Stimulated activated CD8-positive, alpha-beta memory T cell treated with anti-CD3 and anti-CD28 coated beads, Interleukin-15, amount 100 ng/mL, for 4 hours (primary cell): ENCODE data around the gene MRC2.

Experiments used
- DNase-seq, 2 donors: peaks; one replicate each; pipeline ENCODE4 v3.0.0-alpha.2; 2020; ENCODE audit warnings: low read depth in 2 of 2

Gene MRC2

DNA sequence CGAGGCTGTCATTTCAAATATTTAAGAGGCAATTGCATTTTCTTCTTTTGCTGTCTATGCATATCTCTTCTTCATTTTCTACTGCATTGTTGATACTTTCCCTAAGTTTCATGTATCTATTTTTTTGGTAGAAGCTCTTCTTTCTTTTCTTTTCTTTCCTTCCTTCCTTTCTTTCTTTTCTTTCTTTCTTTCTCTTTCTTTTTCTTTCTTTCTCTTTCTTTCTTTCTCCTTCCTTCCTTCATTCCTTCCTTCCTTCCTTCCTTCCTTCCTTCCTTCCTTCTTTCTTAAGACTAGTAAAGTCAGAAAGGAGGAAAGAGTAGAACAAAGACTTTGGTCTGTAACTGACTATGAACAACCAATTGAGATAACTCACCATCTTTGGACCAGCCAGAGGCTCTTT is 33.9 kb downstream of the MRC2 start:
- no peak for DNase-seq

DNA sequence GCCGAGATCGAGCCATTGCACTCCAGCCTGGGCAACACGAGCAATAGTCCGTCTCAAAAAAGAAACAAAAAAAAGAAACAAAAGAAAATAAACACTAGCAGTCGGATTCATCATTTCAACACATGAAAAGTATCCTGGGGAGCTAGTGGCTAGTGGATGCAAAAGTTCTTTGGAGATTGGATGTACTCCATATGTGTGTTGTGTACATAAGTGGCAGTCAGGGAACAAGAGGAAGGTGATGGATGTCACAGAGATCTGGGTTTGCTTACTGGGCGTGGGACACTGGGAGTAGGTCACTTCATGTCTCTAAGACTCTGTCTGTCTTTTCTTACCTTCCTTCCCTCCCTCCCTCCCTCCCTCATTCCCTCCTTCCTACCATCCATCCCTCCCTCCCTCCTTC is 35.4 kb downstream of the MRC2 start:
- DNase-seq = no peak

DNA sequence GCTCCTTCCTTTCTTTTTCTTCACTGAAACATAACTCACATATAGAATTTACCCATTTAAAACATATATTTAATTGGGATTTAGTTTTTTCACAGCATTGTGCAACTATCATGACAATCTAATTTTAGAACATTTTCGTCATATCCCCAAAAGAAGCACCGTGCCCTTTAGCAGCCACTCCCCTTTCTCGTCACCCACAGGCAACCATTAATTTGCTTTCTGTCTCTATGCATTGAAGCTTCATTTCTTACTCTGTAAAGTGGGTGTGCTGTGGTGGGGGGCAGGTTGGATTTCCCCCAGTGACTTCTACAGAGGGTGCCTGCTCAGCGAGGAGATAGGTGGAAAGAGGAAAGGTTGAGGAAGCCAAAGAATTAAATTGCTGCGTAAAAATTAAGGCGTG is 35.8 kb downstream of the MRC2 start:
- no peak for DNase-seq

DNA sequence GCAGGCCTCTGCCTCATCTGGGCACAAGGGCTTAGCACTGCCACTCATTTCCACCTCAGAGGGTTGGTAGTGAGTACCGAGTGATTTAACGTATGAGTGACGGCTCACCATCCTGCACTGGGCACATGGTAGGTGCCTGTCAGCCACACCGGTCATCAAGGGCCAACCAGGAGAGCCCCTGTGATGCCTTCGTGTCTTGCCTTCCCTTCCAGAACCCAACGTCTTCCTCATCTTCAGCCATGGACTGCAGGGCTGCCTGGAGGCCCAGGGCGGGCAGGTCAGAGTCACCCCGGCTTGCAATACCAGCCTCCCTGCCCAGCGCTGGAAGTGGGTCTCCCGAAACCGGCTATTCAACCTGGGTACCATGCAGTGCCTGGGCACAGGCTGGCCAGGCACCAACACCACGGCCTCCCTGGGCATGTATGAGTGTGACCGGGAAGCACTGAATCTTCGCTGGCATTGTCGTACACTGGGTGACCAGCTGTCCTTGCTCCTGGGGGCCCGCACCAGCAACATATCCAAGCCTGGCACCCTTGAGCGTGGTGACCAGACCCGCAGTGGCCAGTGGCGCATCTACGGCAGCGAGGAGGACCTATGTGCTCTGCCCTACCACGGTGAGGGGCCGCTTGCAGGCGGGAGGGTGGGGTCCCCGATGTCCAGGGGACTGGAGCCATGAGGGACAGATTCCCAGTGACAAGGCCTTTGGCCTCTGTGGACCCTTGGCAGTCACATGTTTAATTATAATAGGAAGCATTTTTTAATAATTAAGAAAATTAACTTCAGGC is 37.1 kb downstream of the MRC2 start:
- DNase-seq = no peak

DNA sequence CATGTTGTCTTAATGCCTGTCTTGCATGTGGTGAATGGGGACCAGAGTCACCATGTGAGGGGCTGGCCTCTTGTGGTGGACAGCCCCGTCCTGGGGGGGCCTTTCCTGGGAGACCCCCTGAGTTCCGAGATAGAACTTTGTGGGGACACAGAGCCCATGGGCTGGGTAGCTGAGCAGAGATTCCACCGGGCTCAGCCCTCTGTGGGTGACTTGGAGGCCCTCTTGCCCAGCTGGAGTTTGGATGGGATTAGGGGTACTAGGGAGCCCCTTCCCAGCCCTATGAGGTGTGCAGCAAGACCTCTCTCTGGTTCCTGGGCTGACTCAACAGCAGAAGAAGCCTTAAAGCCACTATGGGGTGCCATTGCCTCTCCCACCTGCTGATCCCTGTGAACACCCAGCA is 38.1 kb downstream of the MRC2 start:
- DNase-seq = no peak

DNA sequence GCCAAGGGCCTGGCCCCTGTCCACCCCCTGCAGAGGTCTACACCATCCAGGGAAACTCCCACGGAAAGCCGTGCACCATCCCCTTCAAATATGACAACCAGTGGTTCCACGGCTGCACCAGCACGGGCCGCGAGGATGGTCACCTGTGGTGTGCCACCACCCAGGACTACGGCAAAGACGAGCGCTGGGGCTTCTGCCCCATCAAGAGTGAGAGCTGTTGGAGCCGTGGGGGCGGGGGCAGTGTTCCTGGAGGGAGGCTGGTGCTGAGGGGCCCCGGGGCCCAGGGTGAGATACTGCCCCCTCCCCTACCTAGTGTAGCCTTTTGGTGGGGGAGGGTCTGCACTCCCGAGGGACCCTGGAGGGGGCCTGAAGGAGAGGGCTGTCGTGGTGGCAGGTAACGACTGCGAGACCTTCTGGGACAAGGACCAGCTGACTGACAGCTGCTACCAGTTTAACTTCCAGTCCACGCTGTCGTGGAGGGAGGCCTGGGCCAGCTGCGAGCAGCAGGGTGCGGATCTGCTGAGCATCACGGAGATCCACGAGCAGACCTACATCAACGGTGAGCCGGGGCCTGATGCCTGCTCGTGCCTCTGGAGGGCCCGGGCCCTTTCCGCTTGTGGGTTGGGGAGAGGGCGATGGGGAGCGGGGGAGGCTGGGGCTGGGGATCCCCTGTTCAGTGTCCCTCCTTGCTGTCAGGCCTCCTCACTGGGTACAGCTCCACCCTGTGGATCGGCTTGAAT is 38.8 kb downstream of the MRC2 start:
- DNase-seq = no peak

DNA sequence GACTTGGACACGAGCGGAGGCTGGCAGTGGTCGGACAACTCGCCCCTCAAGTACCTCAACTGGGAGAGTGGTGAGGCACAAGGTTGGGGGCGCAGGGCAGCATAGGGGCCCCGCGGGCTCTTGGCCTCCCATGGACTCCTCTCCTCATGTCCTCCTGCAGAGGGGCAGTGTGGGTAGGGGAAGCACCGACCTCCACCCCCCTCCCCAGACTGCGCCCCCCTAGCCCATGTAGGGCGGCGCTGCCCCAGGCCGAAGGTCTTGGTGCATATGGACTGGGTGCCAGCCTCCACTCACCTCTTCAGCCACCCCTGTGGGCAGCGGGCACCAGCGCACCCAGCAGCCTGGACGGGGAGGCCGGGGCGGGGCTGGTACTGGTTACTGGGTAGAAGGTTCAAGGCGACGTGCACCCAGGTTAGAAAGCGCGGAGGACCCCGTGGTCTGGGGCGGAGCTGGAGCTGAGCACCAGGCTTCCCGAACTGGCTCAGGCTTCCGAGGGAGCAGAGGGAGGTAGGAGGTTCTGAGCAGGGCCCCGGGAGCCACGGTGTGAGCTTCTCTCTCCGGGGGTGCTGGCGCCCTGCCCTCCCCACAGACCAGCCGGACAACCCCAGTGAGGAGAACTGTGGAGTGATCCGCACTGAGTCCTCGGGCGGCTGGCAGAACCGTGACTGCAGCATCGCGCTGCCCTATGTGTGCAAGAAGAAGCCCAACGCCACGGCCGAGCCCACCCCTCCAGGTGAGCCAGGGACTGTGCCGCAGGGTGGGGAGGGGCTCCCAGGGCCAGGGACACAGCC is 39.5 kb downstream of the MRC2 start:
- DNase-seq = no peak

DNA sequence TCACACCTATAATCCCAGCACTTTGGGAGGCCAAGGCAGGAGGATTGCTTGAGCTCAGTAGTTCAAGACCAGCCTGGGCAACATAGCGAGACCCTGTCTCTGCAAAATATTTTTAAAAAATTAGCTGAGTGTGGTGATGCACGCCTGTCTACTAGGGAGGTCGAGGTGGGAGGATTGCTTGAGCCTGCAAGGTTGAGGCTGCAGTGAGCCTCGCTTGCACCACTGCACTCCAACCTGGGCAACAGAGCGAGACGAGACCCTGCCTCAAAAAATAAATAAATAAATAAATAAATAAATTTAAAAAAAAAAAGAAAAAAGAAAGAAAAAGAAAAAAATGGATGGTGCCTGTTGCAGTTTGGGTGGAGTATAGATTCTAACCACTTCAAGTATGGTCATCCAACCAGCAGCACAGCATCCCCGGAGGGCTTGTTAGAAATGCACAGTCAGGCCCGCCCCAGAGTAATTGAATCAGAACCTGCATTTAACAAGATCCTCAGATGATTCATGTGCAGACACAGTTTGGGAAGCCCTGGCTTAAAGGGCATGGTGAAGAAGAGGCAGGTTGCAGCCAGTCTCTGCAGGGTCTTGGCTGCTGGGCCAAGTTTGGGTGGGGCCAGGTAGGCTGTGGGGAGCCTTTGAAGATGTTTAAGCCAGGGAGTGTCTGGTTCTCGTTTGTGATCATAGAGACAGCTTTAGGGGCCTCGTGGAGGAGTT is 40.8 kb downstream of the MRC2 start:
- no peak for DNase-seq

DNA sequence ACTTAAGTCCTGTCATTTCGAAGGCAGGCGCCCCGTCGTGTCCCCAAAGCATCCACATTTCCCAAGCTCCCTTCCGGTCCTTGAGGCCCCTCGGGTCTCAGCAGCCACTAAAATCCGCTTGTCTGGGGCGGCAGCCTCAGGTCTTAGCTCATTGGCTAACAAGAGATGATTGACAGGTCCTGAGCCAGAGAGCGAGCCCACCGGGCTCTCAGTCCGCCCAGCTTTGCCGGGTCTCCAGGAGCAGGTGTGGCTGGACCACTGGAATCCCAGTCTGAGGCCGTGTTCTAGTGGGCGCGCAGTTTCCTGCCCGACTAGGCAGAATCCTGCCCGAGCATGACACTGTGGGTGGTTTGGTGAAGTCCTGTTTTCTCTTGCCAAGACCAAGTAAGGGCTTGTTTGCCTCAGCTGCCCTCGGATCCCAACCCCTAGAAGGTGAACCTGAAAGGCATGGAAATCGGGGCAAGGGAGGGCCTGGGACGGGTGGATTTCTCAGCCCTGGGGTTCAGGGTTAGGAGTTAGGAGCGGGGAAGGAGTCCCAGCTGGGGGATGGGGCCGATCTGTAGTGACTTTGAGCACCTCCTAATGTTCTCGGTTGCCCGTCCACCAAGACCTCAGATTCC is 42.8 kb downstream of the MRC2 start:
- no peak for DNase-seq

DNA sequence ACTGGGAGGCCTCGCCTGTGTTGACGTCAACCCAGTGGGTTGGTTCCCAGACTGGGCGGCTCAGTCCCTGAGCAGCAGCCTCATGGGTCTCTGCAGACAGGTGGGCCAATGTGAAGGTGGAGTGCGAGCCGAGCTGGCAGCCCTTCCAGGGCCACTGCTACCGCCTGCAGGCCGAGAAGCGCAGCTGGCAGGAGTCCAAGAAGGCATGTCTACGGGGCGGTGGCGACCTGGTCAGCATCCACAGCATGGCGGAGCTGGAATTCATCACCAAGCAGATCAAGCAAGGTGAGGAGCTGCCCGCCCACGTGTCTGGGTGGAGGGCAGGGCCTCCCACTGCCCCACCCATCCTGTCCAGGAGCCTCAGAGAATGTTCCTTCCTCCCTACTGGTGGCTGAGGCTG is 44.1 kb downstream of the MRC2 start:
- no peak for DNase-seq

DNA sequence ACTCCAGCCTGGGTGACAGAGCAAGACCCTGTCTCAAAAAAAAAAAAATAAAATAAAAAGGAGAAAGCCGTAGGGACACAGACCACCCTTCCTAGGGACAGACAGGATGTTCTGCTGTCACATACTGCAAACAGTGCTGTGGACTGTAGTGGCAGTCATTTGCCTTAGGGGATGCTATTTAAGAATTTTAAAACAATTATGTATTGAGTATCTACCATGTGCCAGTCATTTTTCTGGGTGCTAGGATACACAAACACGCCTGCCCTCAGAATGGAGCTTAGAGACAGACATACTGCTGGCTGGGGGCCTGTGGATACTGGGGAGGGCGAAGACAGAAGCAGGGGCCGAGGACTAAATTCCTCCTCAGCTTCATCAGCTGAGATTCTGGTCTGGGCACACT is 45.5 kb downstream of the MRC2 start:
- DNase-seq = no peak

DNA sequence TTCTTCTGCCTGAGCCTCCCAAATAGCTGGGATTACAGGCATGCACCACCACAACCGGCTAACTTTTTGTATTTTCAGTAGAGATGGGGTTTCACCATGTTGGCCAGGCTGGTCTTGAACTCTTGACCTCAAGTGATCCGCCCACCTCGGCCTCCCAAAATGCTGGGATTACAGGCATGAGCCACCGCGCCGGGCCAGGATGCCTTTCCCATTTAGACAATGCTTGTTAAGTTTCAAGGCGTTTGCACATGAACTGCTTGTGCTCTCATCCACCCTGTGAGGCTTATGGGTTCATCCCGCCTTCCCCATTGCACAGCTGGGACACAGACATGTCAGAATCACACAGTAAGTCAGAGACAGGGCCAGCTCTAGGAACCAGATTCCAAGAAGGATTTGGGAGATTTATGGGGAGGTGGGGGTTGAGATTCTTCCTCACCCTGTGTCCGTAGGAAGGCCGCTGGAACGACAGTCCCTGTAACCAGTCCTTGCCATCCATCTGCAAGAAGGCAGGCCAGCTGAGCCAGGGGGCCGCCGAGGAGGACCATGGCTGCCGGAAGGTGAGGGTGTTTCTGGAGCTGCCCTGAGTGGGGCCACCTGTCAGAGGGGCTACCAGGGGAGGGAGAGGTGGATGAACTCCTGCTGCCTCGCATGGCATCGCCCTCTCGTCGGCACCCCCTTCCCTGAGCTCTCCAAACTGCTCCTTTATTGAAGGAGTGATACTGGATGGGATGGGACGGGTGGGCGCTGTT is 46.3 kb downstream of the MRC2 start:
- no peak for DNase-seq

DNA sequence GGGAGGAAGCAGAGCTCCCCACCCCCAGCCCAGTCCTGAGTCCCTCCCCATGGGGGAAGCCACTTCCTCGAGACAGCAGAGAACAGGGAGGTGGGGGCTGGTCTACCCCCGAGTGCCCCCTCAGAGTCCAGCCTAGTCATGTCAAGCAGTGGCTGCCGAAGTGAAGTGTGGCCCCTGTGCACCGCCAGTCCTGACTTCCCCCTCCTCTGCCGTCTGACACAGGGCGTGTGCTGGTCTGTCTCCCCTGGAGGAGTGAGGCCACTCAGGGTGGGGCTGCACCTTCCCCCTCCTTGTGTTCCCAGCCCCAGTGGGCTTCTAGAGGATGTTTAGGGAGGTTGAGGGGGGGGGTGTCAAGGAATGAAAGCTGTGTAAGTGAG is 46.9 kb downstream of the MRC2 start:
- DNase-seq = no peak

DNA sequence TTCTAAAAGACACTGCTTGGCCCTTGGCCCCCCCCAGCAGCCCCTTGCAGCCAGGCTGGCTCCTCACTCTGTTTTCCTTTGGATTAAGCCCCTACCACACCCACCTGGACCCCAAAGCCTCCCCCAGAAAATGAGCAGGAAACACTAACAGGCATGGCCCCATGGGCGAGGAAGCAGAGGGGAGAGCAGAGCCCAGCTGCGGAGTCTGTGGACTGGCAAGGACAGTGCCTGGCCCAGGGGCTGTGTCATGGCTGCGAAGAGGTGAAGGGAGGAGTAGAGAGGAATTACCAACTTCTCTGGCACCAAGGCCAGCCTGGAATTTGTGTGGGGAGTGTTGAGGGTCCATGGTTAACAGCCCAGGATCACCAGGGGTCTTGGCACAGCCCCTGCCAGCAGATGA is 47.4 kb downstream of the MRC2 start:
- DNase-seq = no peak

DNA sequence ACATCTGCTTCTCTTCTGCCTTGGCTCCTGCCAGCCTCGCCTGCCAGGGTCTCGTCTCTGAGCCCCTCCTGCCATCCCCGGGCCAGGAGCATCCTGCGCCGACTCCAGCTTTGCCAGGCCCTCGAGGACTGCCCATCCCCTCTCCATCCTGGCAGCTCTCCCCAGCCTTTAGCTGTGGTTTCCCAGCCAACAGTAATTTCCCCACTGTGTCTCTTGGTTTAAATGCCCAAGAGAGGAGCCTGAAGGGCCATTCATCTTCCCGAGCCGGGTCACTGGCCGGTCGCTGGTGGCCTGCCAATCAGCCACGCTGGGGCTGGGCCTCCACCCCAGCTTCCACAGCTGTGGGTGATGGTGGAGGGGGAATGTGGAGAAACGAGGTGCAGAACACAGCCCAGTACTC is 47.8 kb downstream of the MRC2 start:
- DNase-seq = no peak

DNA sequence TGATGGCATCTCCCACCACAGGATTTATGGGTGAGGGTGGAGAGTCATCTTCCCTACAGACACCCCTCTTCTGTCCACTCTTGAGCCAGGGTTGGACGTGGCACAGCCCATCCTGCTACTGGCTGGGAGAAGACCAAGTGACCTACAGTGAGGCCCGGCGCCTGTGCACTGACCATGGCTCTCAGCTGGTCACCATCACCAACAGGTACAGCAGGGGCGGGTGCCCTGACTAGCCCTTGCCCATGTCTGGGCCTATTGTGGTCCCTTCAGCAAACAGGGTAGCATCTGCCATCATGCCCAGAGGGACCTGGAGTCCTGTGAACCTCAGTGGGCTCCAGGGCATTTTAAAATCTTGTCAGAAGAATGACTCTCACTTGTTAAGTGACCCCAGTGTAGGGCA is 48.2 kb downstream of the MRC2 start:
- DNase-seq = no peak

DNA sequence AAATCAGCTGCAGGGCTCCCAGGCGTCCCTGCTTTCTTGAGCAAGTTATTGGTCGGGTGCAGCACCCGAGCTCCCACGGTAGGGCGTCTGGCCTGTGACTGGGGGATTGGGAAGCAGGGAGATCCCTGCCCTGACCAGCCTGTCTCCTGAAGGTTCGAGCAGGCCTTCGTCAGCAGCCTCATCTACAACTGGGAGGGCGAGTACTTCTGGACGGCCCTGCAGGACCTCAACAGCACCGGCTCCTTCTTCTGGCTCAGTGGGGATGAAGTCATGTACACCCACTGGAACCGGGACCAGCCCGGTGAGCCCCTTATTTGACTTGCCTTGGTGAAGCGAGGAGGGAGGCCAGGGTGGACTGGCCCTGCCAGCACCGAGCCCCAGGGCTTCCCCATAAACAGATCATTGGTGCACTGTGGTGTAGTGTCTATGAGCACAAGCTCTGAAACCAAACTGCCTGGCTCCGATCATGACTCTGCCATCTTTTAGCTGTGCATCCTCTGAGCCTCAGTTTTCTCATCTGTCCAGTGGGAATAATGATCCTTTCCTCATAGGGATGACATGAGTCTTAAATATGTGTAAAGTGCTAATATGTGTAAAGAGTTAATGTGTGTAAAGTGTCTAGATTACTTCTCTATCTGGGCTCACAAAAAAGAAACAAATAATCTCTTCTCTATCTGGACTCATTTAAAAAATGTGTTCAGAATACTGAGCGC is 48.9 kb downstream of the MRC2 start:
- no peak for DNase-seq

DNA sequence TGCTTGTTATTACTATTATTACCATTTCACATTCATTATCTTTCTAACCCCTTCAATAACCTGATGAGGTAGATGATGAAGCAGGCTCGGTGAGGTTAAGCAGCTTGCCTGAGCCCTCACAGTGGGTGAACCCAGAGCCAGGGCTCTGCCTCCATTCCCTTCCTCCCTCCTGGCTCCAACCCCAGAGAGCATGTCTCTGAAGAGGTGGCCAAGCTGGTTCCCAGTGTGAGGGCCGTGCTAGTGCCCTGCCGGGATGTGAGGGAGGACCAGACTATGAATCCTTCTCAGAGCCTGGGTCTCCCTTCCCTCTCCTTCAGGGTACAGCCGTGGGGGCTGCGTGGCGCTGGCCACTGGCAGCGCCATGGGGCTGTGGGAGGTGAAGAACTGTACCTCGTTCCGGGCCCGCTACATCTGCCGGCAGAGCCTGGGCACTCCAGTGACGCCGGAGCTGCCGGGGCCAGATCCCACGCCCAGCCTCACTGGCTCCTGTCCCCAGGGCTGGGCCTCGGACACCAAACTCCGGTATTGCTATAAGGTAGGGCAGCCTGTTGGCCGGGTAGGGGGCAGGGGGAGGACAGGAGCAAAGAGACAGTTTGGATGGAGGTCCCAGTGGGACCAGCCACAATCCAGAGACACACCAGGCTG is 49.6 kb downstream of the MRC2 start:
- DNase-seq = no peak

DNA sequence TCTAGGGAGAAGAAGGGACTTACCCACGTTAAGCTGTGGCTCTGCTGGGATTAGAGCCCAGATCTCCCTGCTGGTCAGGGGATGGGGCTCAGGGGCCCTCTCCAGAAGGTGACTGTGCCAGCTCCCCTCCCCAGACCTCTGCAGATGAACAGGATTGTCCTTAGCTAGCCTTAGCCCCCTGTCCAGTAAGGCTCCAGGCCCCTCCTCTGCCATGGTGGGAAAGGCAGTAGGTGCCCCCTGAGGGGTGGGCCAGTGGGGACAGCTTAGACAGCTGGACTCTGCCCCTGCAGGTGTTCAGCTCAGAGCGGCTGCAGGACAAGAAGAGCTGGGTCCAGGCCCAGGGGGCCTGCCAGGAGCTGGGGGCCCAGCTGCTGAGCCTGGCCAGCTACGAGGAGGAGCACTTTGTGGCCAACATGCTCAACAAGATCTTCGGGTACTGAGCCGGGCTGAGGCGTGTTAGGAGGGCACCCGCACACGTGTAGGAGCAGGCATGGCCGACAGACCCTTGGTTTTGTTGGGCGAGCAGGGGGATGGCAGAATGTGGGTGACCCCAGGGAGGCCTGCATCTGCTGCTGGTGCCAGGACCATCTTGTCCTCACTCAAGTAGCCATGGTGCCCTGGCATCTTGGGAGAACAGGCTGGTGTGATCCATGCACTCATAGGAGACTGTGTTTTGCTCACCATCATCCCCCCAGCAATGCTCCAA is 50.9 kb downstream of the MRC2 start:
- DNase-seq = no peak
